Tibial nerve (tissue), 4 donors: ENCODE measurements around the gene KCTD18. TPM values are rescaled to one million over a fixed set of nuclear protein-coding genes. Genes with fewer than 3 reads are reported as not detected.

Experiments
- DNase-seq, 2 donors: peaks; one replicate each; pipeline ENCODE4 v3.0.0-alpha.2; 2019; ENCODE audit warnings: low spot score in 2 of 2
- H3K27ac ChIP-seq, 4 donors: fragments of 200-600 bp; sonication (generic) in 3 of 4; one replicate each; pipeline ENCODE4 v1.5.1; 2017 to 2019; ENCODE audit warnings: mild to moderate bottlenecking in 1 of 4
- H3K27me3 ChIP-seq, 2 donors: fragments of 200-600 bp; sonication (generic) in 1 of 2; one replicate each; pipeline versions ENCODE4 v1.5.1 to v1.6.0; 2017 to 2019
- H3K36me3 ChIP-seq, 3 donors: fragments of 200-600 bp; sonication (generic); one replicate each; pipeline ENCODE4 v1.5.1; 2018 to 2019
- H3K4me1 ChIP-seq, 4 donors: fragments of 200-600 bp; sonication (generic) in 3 of 4; one replicate each; pipeline ENCODE4 v1.5.1; 2017 to 2019
- H3K4me3 ChIP-seq, 4 donors: fragments of 200-600 bp; sonication (generic) in 3 of 4; one replicate each; pipeline ENCODE4 v1.5.1; 2017 to 2019; ENCODE audit warnings: mild to moderate bottlenecking in 1 of 4, moderate library complexity in 1 of 4
- H3K9me3 ChIP-seq, 4 donors: fragments of 200-600 bp; sonication (generic) in 3 of 4; one replicate each; pipeline ENCODE4 v1.5.1; 2017 to 2019
- CTCF ChIP-seq, 5 experiments: fragments of 200-600 bp in 3 of 5; fragments of 450-650 bp in 2 of 5; sonication (generic) in 3 of 5; IDR thresholded peaks; one replicate each; pipeline ENCODE4 v1.5.1; 2016 to 2019; ENCODE audit warnings: antibody characterized with exemption in 5 of 5, mild to moderate bottlenecking in 3 of 5, moderate library complexity in 2 of 5
- EP300 ChIP-seq, 2 donors: sonication (generic); formaldehyde crosslinking; IDR thresholded peaks; one replicate each; pipeline ENCODE4 v1.6.1; 2017; ENCODE audit warnings: antibody characterized with exemption in 2 of 2, mild to moderate bottlenecking in 1 of 2
- POLR2A ChIP-seq, 2 donors: fragments of 450-650 bp; IDR thresholded peaks; one replicate each; pipeline ENCODE4 v1.6.1; 2017; ENCODE audit warnings: antibody characterized with exemption in 2 of 2, mild to moderate bottlenecking in 2 of 2, moderate library complexity in 2 of 2
- WGBS, 2 donors: methylation state at CpG; one replicate each; pipeline ENCODE4 v1.1.5; 2018; 5-methylcytosine and 5-hydroxymethylcytosine counted together
- total RNA-seq, 4 donors: library from RNA; depleted of rRNA; stranded (reverse); fragments of >200 nt; gene quantifications; one replicate each; pipeline ENCODE4 v1.1.0, GENCODE V29; 2016

Gene KCTD18
- total RNA-seq, 4 donors from 2014 or later: 20.1 to 38.2 (median 24.5) TPM

GRCh38 chr2:200502196-200502595 lies 7.7 kb downstream of the KCTD18 start:
- no peak for DNase-seq
- Histone ChIP-seq H3K4me1 (no peaks in the 10 kb centered on the region), H3K27me3 (no peaks in the 10 kb centered on the region), H3K4me3 (no peak overlapping the region), H3K27ac (no peak overlapping the region), H3K9me3 (no peaks in the 10 kb centered on the region), H3K36me3 (peaks cover 0 to 46% (median 0%) of the 10 kb centered on the region in 3 donors)
- WGBS, 2 donors: 93 to 95% methylated on average over 5 of the region's 5 CpGs
- TF ChIP-seq EP300 (IDR thresholded peaks at IDR 0.05): no peak

GRCh38 chr2:200498402-200499162 lies 11.3 kb downstream of the KCTD18 start:
- Histone ChIP-seq H3K4me3 (no peak overlapping the region), H3K9me3 (no peaks in the 10 kb centered on the region), H3K27me3 (no peaks in the 10 kb centered on the region), H3K36me3 (peaks cover 0 to 64% (median 0%) of the 10 kb centered on the region in 3 donors), H3K4me1 (no peaks in the 10 kb centered on the region), H3K27ac (no peak overlapping the region)
- TF ChIP-seq POLR2A (IDR thresholded peaks at IDR 0.05): no peak
- no peak for TF ChIP-seq CTCF (IDR thresholded peaks at IDR 0.05)
- TF ChIP-seq EP300 (IDR thresholded peaks at IDR 0.05): no peak
- DNase-seq: no peak
- WGBS, 2 donors: 89 to 93% methylated on average over 2 of the region's 2 CpGs

- H3K27ac ChIP-seq: no peak overlapping the region
- peaks cover 0 to 66% (median 0%) of the 10 kb centered on the region in 3 donors for H3K36me3 ChIP-seq
- H3K9me3 ChIP-seq: no peaks in the 10 kb centered on the region
- DNase-seq: no peak
- no peaks in the 10 kb centered on the region for H3K4me1 ChIP-seq
- WGBS, 2 donors: 86 to 92% methylated on average over 1 of the region's 1 CpG
- H3K4me3 ChIP-seq: no peak overlapping the region
- TF ChIP-seq EP300 (IDR thresholded peaks at IDR 0.05) (no peak), CTCF (IDR thresholded peaks at IDR 0.05) (no peak), POLR2A (IDR thresholded peaks at IDR 0.05) (no peak)
- no peaks in the 10 kb centered on the region for H3K27me3 ChIP-seq
Observed at GRCh38 chr2:200496696-200497095, 13.2 kb downstream of the KCTD18 start.

- H3K4me3 ChIP-seq: no peak overlapping the region
- DNase-seq: no peak
- no peaks in the 10 kb centered on the region for H3K4me1 ChIP-seq
- 82 to 95% methylated on average over 2 of the region's 2 CpGs for WGBS, 2 donors
- H3K27me3 ChIP-seq: no peaks in the 10 kb centered on the region
- no peaks in the 10 kb centered on the region for H3K9me3 ChIP-seq
- no peak overlapping the region for H3K27ac ChIP-seq
- peaks cover 0 to 90% (median 5%) of the 10 kb centered on the region in 3 donors for H3K36me3 ChIP-seq
- no peak for TF ChIP-seq EP300 (IDR thresholded peaks at IDR 0.05)
- no peak for TF ChIP-seq CTCF (IDR thresholded peaks at IDR 0.05)
- no peak for TF ChIP-seq POLR2A (IDR thresholded peaks at IDR 0.05)
Observed at GRCh38 chr2:200494048-200494447, 15.8 kb downstream of the KCTD18 start.

GRCh38 chr2:200492656-200493055 lies 17.2 kb downstream of the KCTD18 start:
- TF ChIP-seq CTCF (IDR thresholded peaks at IDR 0.05) (no peak), EP300 (IDR thresholded peaks at IDR 0.05) (no peak), POLR2A (IDR thresholded peaks at IDR 0.05) (no peak)
- Histone ChIP-seq H3K9me3 (no peaks in the 10 kb centered on the region), H3K27me3 (no peaks in the 10 kb centered on the region), H3K36me3 (peaks cover 0 to 79% (median 5%) of the 10 kb centered on the region in 3 donors), H3K27ac (no peak overlapping the region), H3K4me1 (no peaks in the 10 kb centered on the region), H3K4me3 (no peak overlapping the region)
- no peak for DNase-seq
